OCI-LY7 (cell line): ENCODE data around the gene C12orf76.

Experiments used
- CTCF ChIP-seq: fragments of 200-600 bp; sonication (generic); conservative IDR thresholded peaks from 2 replicates; pipeline ENCODE4 v1.5.1; 2014; ENCODE audit warnings: mild to moderate bottlenecking, antibody characterized with exemption, low read length, moderate library complexity, mixed read lengths
- EZH2phosphoT487 ChIP-seq: fragments of 200-600 bp; sonication (generic); IDR thresholded peaks from 2 replicates; pipeline ENCODE4 v1.6.1; 2018; ENCODE audit warnings: low read depth, borderline replicate concordance, mild to moderate bottlenecking, mixed run types, antibody characterized with exemption, low read length, moderate library complexity, mixed read lengths

- TF ChIP-seq CTCF (no peak), EZH2phosphoT487 (no peak)
Measured at GRCh38 chr12:110048242-110049027, at the start of gene C12orf76.
